ENCODE measurements around the gene P4HA2. TPM values are rescaled to one million over a fixed set of nuclear protein-coding genes. Genes with fewer than 3 reads are reported as not detected.

P4HA2 gene
- total RNA-seq, 1 donor from 2014 or later: 47.5 TPM

GRCh38 chr5:132264546-132265335 lies 37.1 kb upstream of the P4HA2 start:
- no peak for DNase-seq (ENCODE audit: low spot score)

- DNase-seq (ENCODE audit: low spot score): no peak
Observed at GRCh38 chr5:132263548-132264261, 36.1 kb upstream of the P4HA2 start.

GRCh38 chr5:132262882-132263547 lies 35.4 kb upstream of the P4HA2 start:
- no peak for DNase-seq (ENCODE audit: low spot score)

- DNase-seq (ENCODE audit: low spot score): no peak
Observed at GRCh38 chr5:132261881-132262845, 34.5 kb upstream of the P4HA2 start.

- DNase-seq (ENCODE audit: low spot score): peak; percentile 61
Observed at GRCh38 chr5:132260714-132261551, 33.3 kb upstream of the P4HA2 start.

GRCh38 chr5:132260051-132260450 lies 32.4 kb upstream of the P4HA2 start:
- no peak for DNase-seq (ENCODE audit: low spot score)

- peak; percentile 55 for DNase-seq (ENCODE audit: low spot score)
Observed at GRCh38 chr5:132259069-132259851, 31.6 kb upstream of the P4HA2 start.

GRCh38 chr5:132258102-132259068 lies 30.7 kb upstream of the P4HA2 start:
- no peak for DNase-seq (ENCODE audit: low spot score)

GRCh38 chr5:132257131-132258101 lies 29.8 kb upstream of the P4HA2 start, which contains the start of gene PDLIM4:
TSS of gene PDLIM4 (plus strand) at chr5:132257696. CDS start at chr5:132257735, 39 bp downstream.
- no peak for DNase-seq (ENCODE audit: low spot score)

- DNase-seq (ENCODE audit: low spot score): no peak
Observed at GRCh38 chr5:132256783-132257130, 29.1 kb upstream of the P4HA2 start.

- DNase-seq (ENCODE audit: low spot score): no peak
Observed at GRCh38 chr5:132256086-132256782, 28.6 kb upstream of the P4HA2 start.

- no peak for DNase-seq (ENCODE audit: low spot score)
Observed at GRCh38 chr5:132254321-132254977, 26.8 kb upstream of the P4HA2 start.

- DNase-seq (ENCODE audit: low spot score): no peak
Observed at GRCh38 chr5:132253452-132254320, 26.0 kb upstream of the P4HA2 start.

- no peak for DNase-seq (ENCODE audit: low spot score)
Observed at GRCh38 chr5:132253008-132253441, 25.4 kb upstream of the P4HA2 start.

- DNase-seq (ENCODE audit: low spot score): no peak
Observed at GRCh38 chr5:132251220-132251725, 23.6 kb upstream of the P4HA2 start.

Measured in mucosa of gallbladder (tissue), 1 donor.